ENCODE data around the gene DNAH9. TPM values are rescaled to one million over a fixed set of nuclear protein-coding genes. Genes with fewer than 3 reads are reported as not detected.

Gene DNAH9
- total and polyA plus RNA-seq, 12 donors, result 0.06 to 0.10 TPM; not detected in 10

DNA sequence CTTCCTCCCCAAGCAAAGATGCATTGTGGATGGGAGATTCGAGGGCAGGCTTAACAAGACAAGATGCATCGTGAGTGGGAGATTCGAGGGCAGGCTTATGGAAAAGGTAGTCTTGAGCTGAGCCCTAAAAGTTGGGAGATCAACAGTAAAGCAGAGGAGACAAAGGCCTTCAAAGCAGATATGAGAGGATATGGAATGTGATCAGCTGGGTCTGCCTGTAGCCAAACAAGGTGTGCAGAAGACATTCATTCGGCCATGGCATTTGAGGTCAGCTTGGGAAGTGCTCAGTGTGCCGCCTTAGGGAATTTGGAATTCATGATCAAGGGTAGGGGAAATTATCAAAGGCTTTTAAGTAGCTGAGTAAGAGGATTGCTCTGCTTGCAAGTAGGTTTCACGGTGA is 39.5 kb downstream of the DNAH9 start:
- TF ChIP-seq, protein P1, sequence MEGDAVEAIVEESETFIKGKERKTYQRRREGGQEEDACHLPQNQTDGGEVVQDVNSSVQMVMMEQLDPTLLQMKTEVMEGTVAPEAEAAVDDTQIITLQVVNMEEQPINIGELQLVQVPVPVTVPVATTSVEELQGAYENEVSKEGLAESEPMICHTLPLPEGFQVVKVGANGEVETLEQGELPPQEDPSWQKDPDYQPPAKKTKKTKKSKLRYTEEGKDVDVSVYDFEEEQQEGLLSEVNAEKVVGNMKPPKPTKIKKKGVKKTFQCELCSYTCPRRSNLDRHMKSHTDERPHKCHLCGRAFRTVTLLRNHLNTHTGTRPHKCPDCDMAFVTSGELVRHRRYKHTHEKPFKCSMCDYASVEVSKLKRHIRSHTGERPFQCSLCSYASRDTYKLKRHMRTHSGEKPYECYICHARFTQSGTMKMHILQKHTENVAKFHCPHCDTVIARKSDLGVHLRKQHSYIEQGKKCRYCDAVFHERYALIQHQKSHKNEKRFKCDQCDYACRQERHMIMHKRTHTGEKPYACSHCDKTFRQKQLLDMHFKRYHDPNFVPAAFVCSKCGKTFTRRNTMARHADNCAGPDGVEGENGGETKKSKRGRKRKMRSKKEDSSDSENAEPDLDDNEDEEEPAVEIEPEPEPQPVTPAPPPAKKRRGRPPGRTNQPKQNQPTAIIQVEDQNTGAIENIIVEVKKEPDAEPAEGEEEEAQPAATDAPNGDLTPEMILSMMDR (IDR thresholded peaks at IDR 0.05), result no peak
- no peaks in the 10 kb centered on the region for H3K4me1 ChIP-seq
- DNase-seq (no peak), ATAC-seq (no peak)
- 76 to 89% methylated on average over 6 of the region's 6 CpGs for WGBS, 2 donors
- no peaks in the 10 kb centered on the region for H3K9me3 ChIP-seq
- intact Hi-C loops (cut with DNase I), result no loop called here
- no peak overlapping the region for H3K4me3 ChIP-seq
- peaks cover 0 to 24% (median 7%) of the 10 kb centered on the region in 7 donors for H3K27me3 ChIP-seq
- H3K27ac ChIP-seq, result no peak overlapping the region
- H3K36me3 ChIP-seq, result no peaks in the 10 kb centered on the region

DNA sequence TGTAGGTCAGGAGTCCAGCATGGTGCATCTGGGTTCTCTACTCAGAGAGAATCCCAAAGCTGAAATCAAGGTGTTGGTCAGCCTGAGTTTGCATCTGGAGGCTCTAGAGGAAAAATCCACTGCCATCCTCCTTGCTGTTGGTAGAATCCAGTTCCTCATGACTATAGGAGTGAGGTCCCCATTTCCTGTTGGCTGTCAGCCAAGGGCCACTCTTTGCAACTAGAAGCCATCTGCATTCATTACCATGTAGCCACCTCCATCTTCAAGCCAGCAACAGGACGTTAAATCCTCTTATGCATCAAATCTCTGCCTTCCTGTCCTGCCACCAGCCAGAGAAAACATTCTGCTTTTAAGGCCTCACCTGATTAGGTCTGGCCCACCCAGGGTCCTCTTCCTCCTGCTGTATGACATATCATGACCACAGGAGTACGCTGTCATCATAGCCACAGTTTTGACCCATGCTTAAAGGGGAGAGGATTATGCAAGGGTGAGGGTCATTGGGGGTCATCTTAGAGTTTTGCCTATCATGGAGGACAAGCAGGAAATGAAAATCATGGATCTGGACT is 40.5 kb downstream of the DNAH9 start:
- 67 to 76% methylated on average over 2 of the region's 2 CpGs for WGBS, 2 donors
- Histone ChIP-seq H3K4me3 (no peak overlapping the region), H3K27ac (no peak overlapping the region), H3K36me3 (no peaks in the 10 kb centered on the region), H3K4me1 (no peaks in the 10 kb centered on the region), H3K9me3 (no peaks in the 10 kb centered on the region), H3K27me3 (peaks cover 0 to 27% (median 7%) of the 10 kb centered on the region in 7 donors)
- ATAC-seq, result no peak
- no peak for DNase-seq
- intact Hi-C loops (cut with DNase I), result no loop called here
- TF ChIP-seq, protein P1 (IDR thresholded peaks at IDR 0.05), result no peak

DNA sequence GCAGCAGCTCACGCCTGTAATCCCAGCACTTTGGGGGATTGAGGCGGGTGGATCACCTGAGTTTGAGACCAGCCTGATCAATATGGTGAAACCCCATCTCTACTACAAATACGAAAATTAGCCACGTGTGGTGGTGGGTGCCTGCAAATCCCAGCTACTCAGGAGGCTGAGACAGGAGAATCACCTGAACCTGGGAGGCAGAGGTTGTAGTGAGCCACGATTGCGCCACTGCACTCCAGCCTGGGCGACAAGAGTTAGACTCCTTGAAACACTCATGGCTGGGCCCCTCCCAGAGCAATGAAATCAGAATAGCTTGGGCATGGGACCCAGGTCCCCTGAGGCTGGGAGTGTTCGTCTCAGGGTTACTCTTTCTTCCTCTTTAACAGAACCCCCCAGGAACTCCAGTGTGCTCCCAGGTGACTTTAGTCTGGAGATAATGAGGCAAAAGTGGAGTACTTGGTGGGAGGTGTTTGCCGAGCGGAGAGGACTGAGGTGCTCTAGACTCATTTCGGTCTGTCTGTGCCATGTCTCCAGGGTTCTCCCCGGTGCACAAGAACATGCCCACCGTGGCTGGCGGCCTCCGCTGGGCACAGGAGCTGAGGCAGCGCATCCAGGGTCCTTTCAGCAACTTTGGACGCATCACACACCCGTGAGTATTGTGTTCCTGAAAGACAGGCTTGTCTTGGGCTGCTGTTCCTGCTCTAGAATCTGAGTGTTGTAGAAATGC is 41.6 kb downstream of the DNAH9 start:
- TF ChIP-seq, protein P1 (IDR thresholded peaks at IDR 0.05), result no peak
- H3K9me3 ChIP-seq, result no peaks in the 10 kb centered on the region
- no peak overlapping the region for H3K4me3 ChIP-seq
- H3K4me1 ChIP-seq, result peaks cover 0 to 6% (median 0%) of the 10 kb centered on the region in 9 donors
- H3K27ac ChIP-seq, result no peak overlapping the region
- no peak for ATAC-seq
- WGBS, 2 donors, result 84 to 87% methylated on average over 18 of the region's 18 CpGs
- H3K27me3 ChIP-seq, result peaks cover 0 to 23% (median 7%) of the 10 kb centered on the region in 7 donors
- intact Hi-C loops (cut with DNase I), result loop anchor here in 4 of 10 donors (5.0 to 10.0 kb wide), 2 partner anchors 763 to 765 kb away; no protein-coding TSS in a partner anchor
- DNase-seq, result no peak
- H3K36me3 ChIP-seq, result no peaks in the 10 kb centered on the region

DNA sequence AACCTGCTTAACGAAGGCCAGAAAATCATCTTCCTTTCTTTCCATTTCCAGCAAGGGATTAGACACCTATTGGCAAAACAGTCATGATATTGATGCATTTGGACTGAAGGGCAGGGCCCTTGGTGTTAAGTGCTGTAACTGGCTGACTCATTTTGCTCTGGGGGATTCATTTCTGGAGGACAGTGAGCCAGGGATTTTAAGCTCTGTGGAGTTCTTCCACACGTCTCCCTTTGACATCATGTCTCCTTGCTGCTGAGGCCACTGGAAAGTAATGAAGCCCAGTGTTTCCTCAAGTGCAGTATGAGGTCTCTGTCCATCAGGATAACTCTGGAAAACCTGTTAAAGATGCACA is 42.2 kb downstream of the DNAH9 start:
- H3K36me3 ChIP-seq, result no peaks in the 10 kb centered on the region
- no peak overlapping the region for H3K27ac ChIP-seq
- H3K4me3 ChIP-seq, result no peak overlapping the region
- H3K27me3 ChIP-seq, result peaks cover 0 to 23% (median 7%) of the 10 kb centered on the region in 7 donors
- TF ChIP-seq, protein P1 (IDR thresholded peaks at IDR 0.05), result no peak
- DNase-seq (no peak), ATAC-seq (no peak)
- H3K9me3 ChIP-seq, result no peaks in the 10 kb centered on the region
- intact Hi-C loops (cut with DNase I), result loop anchor here in 4 of 10 donors (5.0 to 10.0 kb wide), 2 partner anchors 763 to 766 kb away; no protein-coding TSS in a partner anchor
- peaks cover 0 to 7% (median 0%) of the 10 kb centered on the region in 9 donors for H3K4me1 ChIP-seq
- WGBS, 2 donors, result 50 to 56% methylated on average over 2 of the region's 2 CpGs
